Measurements from ENCODE around the gene BSDC1.
A peak's percentile ranks its signal among the peaks of the same experiment; 100 is the strongest.

DNA sequence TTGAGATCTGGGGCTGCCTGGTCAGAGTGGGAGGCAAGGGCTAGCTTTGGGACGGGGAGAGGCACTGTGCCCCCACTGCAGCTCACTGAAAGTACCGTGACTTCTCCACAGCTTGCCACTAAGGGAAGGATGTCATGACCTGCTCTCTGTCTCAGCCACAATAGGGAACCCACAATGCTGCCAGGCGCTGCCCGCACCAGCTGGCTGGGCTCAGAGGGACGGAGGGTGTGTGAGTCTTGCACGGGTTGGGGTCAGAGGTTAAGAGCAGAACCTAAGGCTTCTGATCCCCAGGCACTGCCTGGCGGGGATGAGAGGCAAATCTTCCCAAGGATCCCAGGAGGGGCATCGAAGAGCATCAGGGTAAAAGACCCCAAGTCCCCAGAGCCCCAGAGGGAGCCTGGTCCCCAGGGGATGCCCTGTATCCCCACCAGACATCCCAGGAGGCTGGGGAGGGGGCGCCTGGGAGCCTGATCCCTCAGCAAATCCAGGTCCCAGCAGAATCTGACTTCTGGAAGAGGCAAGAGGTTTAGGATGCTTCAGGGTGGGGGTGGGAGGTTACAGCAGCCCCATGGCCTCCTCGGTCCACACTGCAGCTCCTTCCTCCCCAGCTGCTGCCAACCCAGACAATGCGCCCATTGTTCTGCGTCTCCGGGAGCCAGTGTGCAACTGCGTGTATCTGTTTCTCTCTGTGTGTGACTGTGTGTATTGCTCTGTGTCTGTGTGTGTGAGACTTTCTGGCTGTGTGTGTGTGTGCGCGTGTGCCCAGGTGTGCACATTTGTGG, 56.2 kb downstream of the BSDC1 start:
- 0 out of 2 replicates have a peak, but pooled peaks have one; percentile 85 for TF ChIP-seq EZH2phosphoT487 (conservative IDR thresholded peaks at IDR 0.05; ENCODE audit: low read length)
- TF ChIP-seq, protein P1, sequence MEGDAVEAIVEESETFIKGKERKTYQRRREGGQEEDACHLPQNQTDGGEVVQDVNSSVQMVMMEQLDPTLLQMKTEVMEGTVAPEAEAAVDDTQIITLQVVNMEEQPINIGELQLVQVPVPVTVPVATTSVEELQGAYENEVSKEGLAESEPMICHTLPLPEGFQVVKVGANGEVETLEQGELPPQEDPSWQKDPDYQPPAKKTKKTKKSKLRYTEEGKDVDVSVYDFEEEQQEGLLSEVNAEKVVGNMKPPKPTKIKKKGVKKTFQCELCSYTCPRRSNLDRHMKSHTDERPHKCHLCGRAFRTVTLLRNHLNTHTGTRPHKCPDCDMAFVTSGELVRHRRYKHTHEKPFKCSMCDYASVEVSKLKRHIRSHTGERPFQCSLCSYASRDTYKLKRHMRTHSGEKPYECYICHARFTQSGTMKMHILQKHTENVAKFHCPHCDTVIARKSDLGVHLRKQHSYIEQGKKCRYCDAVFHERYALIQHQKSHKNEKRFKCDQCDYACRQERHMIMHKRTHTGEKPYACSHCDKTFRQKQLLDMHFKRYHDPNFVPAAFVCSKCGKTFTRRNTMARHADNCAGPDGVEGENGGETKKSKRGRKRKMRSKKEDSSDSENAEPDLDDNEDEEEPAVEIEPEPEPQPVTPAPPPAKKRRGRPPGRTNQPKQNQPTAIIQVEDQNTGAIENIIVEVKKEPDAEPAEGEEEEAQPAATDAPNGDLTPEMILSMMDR (IDR thresholded peaks at IDR 0.05; ENCODE audit: insufficient read depth, low read length, poor library complexity, severe bottlenecking), result no peak

Measured in SU-DHL-6 (cell line).